Stimulated activated naive CD4-positive, alpha-beta T cell (primary cell): ENCODE results near the gene FAM163B.
"Not testable (repeated sequence)": the region's sequence is repeated elsewhere in the genome, so short reads cannot be mapped to it uniquely, and the experiment has no call there.

Experiments used
- DNase-seq, 6 experiments: peaks; one replicate each; lab custom pipeline; 2025; lab: John Stamatoyannopoulos, UW

FAM163B gene

GRCh38 chr9:133639613-133640012, 30.4 kb upstream of the FAM163B start:
- DNase-seq, result no peak

- no peak for DNase-seq
Measured at GRCh38 chr9:133638711-133639110, 29.5 kb upstream of the FAM163B start.

- no peak for DNase-seq
Measured at GRCh38 chr9:133638076-133638475, 28.9 kb upstream of the FAM163B start.

- DNase-seq, result no peak
Measured at GRCh38 chr9:133637451-133638055, 28.4 kb upstream of the FAM163B start.

- no peak for DNase-seq
Measured at GRCh38 chr9:133636902-133637301, 27.7 kb upstream of the FAM163B start.

- no peak for DNase-seq
Measured at GRCh38 chr9:133635533-133636531, 26.6 kb upstream of the FAM163B start, which contains the start of gene DBH. TSS of gene DBH (plus strand) at chr9:133636363. CDS start at chr9:133636372, 9 bp downstream.

GRCh38 chr9:133635098-133635497, 25.9 kb upstream of the FAM163B start:
- no peak for DNase-seq

- no peak for DNase-seq
Measured at GRCh38 chr9:133634081-133634691, 25.0 kb upstream of the FAM163B start.

GRCh38 chr9:133633681-133634080, 24.5 kb upstream of the FAM163B start:
- DNase-seq, result no peak

GRCh38 chr9:133632806-133633680, 23.9 kb upstream of the FAM163B start:
- DNase-seq, result no peak

- no peak for DNase-seq
Measured at GRCh38 chr9:133631111-133631510, 21.9 kb upstream of the FAM163B start.

GRCh38 chr9:133629221-133630110, 20.3 kb upstream of the FAM163B start:
- no peak for DNase-seq

GRCh38 chr9:133628766-133629165, 19.6 kb upstream of the FAM163B start:
- no peak for DNase-seq

- no peak for DNase-seq
Measured at GRCh38 chr9:133627341-133627740, 18.2 kb upstream of the FAM163B start.

- DNase-seq, result not testable (repeated sequence)
Measured at GRCh38 chr9:133626008-133626407, 16.8 kb upstream of the FAM163B start.

GRCh38 chr9:133622555-133622954, 13.4 kb upstream of the FAM163B start:
- DNase-seq, result no peak

- DNase-seq, result no peak
Measured at GRCh38 chr9:133621725-133622267, 12.6 kb upstream of the FAM163B start.

GRCh38 chr9:133619791-133620190, 10.6 kb upstream of the FAM163B start:
- DNase-seq, result peak; percentile 36 to 70 (median 48)

- DNase-seq, result no peak
Measured at GRCh38 chr9:133618726-133619125, 9.5 kb upstream of the FAM163B start.
